Renal cortical epithelial cell (primary cell): ENCODE results near the gene KNG1. TPM values are rescaled to one million over a fixed set of nuclear protein-coding genes. Genes with fewer than 3 reads are reported as not detected.
"Not testable (repeated sequence)": the region's sequence is repeated elsewhere in the genome, so short reads cannot be mapped to it uniquely, and the experiment has no call there.

Experiments
- DNase-seq: peaks from one replicate; pipeline ENCODE4 v3.0.0-alpha.2; 2011; ENCODE audit warnings: low read depth
- total RNA-seq: library from RNA; depleted of rRNA; stranded (reverse); fragments of >200 nt; gene quantifications from 2 replicates; pipeline ENCODE4 v1.2.3, GENCODE V29; 2014

Gene KNG1
- total RNA-seq = 0.99 TPM in 1 of 2 replicates, not detected in the other

GRCh38 chr3:186717039-186717457, at the start of gene KNG1:
Gene KNG1 (plus strand): TSS chr3:186717359. CDS start chr3:186717543, 184 bp downstream.
- DNase-seq = peak; percentile 73

- DNase-seq = no peak
These were observed 48.7 kb upstream of the KNG1 start for GRCh38 chr3:186668426-186668825.

GRCh38 chr3:186669378-186670084, 47.6 kb upstream of the KNG1 start:
- peak; percentile 34 for DNase-seq

DNA sequence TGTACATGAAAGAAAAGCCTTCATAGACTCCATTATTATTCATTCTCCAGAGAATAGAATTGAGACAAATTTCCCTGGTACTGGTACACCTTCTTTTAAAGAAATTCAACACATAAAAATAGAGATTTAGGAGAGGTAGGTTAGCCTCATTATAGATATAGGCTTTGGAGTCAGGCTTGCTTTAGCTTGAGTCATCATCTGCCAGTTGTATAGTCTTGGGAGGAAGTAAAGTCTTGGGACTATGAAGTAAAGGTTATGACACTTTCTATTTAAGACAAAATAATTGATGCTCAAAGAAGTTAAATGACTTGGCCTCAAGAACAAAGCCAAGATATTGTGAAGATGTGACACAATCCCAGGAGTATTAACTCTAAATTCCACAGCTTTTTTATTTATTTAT, 47.0 kb upstream of the KNG1 start:
- DNase-seq = no peak

- no peak for DNase-seq
These were observed 46.1 kb upstream of the KNG1 start for GRCh38 chr3:186671051-186671450.

GRCh38 chr3:186678604-186679003, 38.6 kb upstream of the KNG1 start:
- DNase-seq = no peak

DNA sequence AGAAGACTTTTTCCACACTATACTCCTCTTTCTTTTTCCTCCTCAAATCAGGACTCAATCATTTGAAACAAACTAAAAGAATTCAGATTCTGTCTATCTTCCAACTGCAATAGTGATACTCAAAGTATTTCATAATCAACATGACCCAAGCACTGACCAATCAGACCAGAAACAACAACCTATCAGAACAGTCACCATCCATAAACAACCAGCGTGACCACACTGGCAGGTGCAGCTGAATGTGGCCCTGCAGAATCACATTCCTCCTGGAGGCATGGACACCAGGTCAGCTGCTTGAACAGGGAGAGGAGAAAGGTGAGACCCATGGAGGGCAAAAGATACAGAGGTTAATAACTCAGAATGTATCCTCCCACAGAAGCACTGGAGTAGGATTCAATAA, 38.0 kb upstream of the KNG1 start:
- peak; percentile 49 for DNase-seq

- peak; percentile 34 for DNase-seq
These were observed 36.3 kb upstream of the KNG1 start for GRCh38 chr3:186680869-186681268.

DNA sequence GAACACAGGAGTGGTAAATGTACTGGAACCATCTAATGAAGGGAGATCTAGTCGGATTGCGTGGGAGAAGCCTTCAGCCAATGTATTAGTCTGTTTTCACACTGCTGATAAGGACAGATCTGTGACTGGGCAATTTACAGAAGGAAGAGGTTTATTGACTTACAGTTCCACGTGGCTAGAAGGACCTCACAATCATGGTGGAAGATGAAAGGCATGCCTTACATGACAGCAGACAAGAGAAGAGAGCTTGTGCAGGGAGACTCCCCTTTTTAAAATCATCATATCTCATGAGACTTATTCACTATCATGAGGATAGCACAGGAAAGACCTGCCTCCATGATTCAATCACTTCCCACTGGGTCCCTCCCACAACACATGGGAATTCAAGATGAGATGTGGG, 34.3 kb upstream of the KNG1 start:
- DNase-seq = no peak

DNA sequence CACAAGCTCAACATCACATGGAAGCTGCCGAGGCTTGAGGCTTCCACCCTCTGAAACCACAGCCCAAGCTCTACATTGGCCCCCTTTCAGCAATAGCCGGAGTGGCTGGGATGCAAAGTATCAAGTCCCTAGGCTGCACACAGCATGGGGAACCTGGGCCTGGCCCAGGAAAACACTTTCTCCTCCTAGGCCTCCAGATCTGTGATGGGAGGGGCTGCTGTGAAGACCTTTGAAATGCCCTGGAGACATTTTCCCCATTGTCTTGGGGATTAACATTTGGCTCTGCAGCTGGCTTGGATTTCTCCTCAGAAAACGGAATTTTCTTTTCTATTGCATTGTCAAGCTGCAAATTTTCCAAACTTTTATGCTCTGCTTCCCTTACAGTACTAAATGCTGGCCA, 33.2 kb upstream of the KNG1 start:
- DNase-seq = no peak

- DNase-seq = not testable (repeated sequence)
These were observed 30.7 kb upstream of the KNG1 start for GRCh38 chr3:186686475-186686874.

- no peak for DNase-seq
These were observed 30.0 kb upstream of the KNG1 start for GRCh38 chr3:186687120-186687651.

DNA sequence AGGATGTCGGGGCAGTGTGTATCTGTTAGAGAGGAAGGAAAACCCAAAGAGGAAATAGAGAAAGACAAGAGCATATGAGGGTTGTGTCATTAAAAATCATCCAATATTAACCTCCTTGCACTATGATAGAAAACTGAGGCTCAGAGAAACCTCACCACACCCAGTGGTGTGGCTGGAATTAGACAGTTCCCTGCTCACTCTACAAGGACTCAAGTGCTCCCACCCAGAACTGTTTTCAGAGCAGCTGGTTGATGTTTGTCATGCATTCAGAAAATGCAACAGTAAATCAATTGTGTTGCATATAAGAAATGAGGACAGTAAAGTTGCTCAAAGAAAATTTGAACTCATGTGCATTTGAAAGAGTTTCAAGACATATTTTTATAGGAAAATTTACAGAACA, 26.9 kb upstream of the KNG1 start:
- DNase-seq = not testable (repeated sequence)

GRCh38 chr3:186691676-186692075, 25.5 kb upstream of the KNG1 start:
- DNase-seq = no peak

DNA sequence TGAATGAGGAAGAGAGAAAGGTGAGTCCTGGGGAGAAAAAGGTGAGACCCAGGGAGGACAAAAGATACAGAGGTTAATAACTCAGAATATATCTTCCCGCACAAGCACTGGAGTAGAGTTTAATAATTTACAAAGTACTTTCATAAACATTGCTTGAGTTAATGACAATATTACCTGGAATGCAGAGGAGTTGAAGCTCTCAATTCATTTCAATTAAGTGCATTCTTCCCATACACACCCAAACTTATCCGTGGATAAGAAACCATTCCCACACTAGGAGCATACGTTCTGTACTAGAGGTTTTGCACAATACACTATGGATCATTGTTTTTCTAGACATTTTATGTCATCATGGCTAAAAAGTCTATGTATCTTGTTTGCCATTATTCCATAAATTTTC, 23.3 kb upstream of the KNG1 start:
- DNase-seq = peak; percentile 78

- DNase-seq = peak; percentile 33
These were observed 22.7 kb upstream of the KNG1 start for GRCh38 chr3:186694288-186695032.

DNA sequence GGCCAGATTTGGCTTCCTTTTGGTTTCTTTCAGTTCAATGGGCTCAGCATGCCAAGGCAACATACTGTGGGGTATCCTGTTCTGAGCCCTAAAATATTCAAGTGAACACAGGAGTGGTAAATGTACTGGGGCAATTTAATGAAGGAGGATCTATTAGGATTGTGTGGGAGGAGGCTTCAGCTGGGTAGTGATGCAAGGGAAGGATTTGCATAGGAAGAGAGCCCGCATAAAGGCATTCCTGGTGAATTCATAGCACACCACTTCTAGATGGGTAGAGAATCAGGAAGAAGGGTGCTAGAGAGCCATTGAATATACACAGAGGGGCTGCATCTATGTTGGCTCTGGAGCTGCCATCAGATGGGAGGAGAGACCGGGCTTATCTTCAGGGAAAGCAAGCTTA, 20.6 kb upstream of the KNG1 start:
- no peak for DNase-seq

GRCh38 chr3:186697510-186697909, 19.6 kb upstream of the KNG1 start:
- DNase-seq = no peak

GRCh38 chr3:186700267-186700666, 16.9 kb upstream of the KNG1 start:
- no peak for DNase-seq

DNA sequence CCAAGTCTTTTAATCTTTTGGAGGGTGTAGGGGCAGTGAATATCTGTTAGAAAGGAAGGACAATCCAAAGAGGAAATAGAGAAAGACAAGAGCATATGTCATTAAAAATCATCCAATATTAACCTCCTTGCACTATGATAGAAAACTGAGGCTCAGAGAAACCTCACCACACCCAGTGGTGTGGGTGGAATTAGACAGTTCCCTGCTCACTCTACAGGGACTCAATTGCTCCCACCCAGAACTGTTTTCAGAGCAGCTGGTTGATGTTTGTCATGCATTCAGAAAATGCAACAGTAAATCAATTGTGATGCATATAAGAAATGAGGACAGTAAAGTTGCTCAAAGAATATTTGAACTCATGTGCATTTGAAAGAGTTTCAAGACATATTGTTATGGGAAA, 14.7 kb upstream of the KNG1 start:
- not testable (repeated sequence) for DNase-seq

- DNase-seq = no peak
These were observed 11.0 kb upstream of the KNG1 start for GRCh38 chr3:186705882-186706780.
